NB4 (cell line): ENCODE data around the gene DBF4B.

Experiments
- CTCF ChIP-seq: IDR thresholded peaks from one replicate; pipeline ENCODE4 v1.5.1; 2012; ENCODE audit warnings: low read depth, low read length
- POLR2A ChIP-seq: IDR thresholded peaks from 2 replicates; pipeline ENCODE4 v1.6.1; 2011; ENCODE audit warnings: mild to moderate bottlenecking; ENCODE audit not compliant: insufficient read length; ENCODE audit errors: extremely low read depth

- TF ChIP-seq POLR2A: no peak
- no peak for TF ChIP-seq CTCF
Measured at GRCh38 chr17:44759916-44760243, 51.4 kb downstream of the DBF4B start.
